ENCODE results near the gene CAPRIN2. TPM values are rescaled to one million over a fixed set of nuclear protein-coding genes. Genes with fewer than 3 reads are reported as not detected.

The CAPRIN2 gene
- total and polyA plus RNA-seq, 2 donors, result 12.6 to 37.9 TPM

- H3K36me3 ChIP-seq (ENCODE audit: control insufficient read depth in 2 of 2, insufficient read depth in 2 of 2, low read length in 1 of 2), result peaks cover 0 to 3% of the 10 kb centered on the region in 2 donors
- no peak overlapping the region for H3K27ac ChIP-seq (ENCODE audit: low read depth in 1 of 2, low read length in 1 of 2)
- H3K4me1 ChIP-seq (ENCODE audit: control insufficient read depth in 2 of 2, insufficient read depth in 2 of 2, low read length in 2 of 2), result no peaks in the 10 kb centered on the region
- no peaks in the 10 kb centered on the region for H3K9me3 ChIP-seq (ENCODE audit: control insufficient read depth in 2 of 2, insufficient read depth in 1 of 2, low read length in 1 of 2)
- no peaks in the 10 kb centered on the region for H3K27me3 ChIP-seq (ENCODE audit: control insufficient read depth in 2 of 2, insufficient read depth in 1 of 2, low read length in 1 of 2)
- no peak overlapping the region for H3K4me3 ChIP-seq (ENCODE audit: low read length in 2 of 2)
- no peak for DNase-seq (ENCODE audit: low read depth in 6 of 9, low spot score in 9 of 9)
- 99% methylated on average over 2 of the region's 2 CpGs for WGBS
Measured at GRCh38 chr12:30687265-30687986, 67.3 kb downstream of the CAPRIN2 start.

GRCh38 chr12:30679241-30679640, 75.5 kb downstream of the CAPRIN2 start:
- WGBS, result 89% methylated on average over 1 of the region's 1 CpG
- no peak for DNase-seq (ENCODE audit: low read depth in 6 of 9, low spot score in 9 of 9)
- Histone ChIP-seq H3K27ac (ENCODE audit: low read depth in 1 of 2, low read length in 1 of 2) (no peak overlapping the region), H3K27me3 (ENCODE audit: control insufficient read depth in 2 of 2, insufficient read depth in 1 of 2, low read length in 1 of 2) (no peaks in the 10 kb centered on the region), H3K4me3 (ENCODE audit: low read length in 2 of 2) (no peak overlapping the region), H3K36me3 (ENCODE audit: control insufficient read depth in 2 of 2, insufficient read depth in 2 of 2, low read length in 1 of 2) (peaks cover 6 to 37% of the 10 kb centered on the region in 2 donors), H3K4me1 (ENCODE audit: control insufficient read depth in 2 of 2, insufficient read depth in 2 of 2, low read length in 2 of 2) (no peaks in the 10 kb centered on the region), H3K9me3 (ENCODE audit: control insufficient read depth in 2 of 2, insufficient read depth in 1 of 2, low read length in 1 of 2) (no peaks in the 10 kb centered on the region)

GRCh38 chr12:30678221-30678620, 76.5 kb downstream of the CAPRIN2 start:
- Histone ChIP-seq H3K27me3 (ENCODE audit: control insufficient read depth in 2 of 2, insufficient read depth in 1 of 2, low read length in 1 of 2) (no peaks in the 10 kb centered on the region), H3K4me1 (ENCODE audit: control insufficient read depth in 2 of 2, insufficient read depth in 2 of 2, low read length in 2 of 2) (no peaks in the 10 kb centered on the region), H3K36me3 (ENCODE audit: control insufficient read depth in 2 of 2, insufficient read depth in 2 of 2, low read length in 1 of 2) (peaks cover 6 to 34% of the 10 kb centered on the region in 2 donors), H3K9me3 (ENCODE audit: control insufficient read depth in 2 of 2, insufficient read depth in 1 of 2, low read length in 1 of 2) (no peaks in the 10 kb centered on the region), H3K27ac (ENCODE audit: low read depth in 1 of 2, low read length in 1 of 2) (no peak overlapping the region), H3K4me3 (ENCODE audit: low read length in 2 of 2) (no peak overlapping the region)
- WGBS, result 98% methylated on average over 1 of the region's 1 CpG
- no peak for DNase-seq (ENCODE audit: low read depth in 6 of 9, low spot score in 9 of 9)

GRCh38 chr12:30661210-30661609, 93.5 kb downstream of the CAPRIN2 start:
- no peak for DNase-seq (ENCODE audit: low read depth in 6 of 9, low spot score in 9 of 9)
- Histone ChIP-seq H3K36me3 (ENCODE audit: control insufficient read depth in 2 of 2, insufficient read depth in 2 of 2, low read length in 1 of 2) (peaks cover 14 to 34% of the 10 kb centered on the region in 2 donors), H3K27ac (ENCODE audit: low read depth in 1 of 2, low read length in 1 of 2) (no peak overlapping the region), H3K4me1 (ENCODE audit: control insufficient read depth in 2 of 2, insufficient read depth in 2 of 2, low read length in 2 of 2) (no peaks in the 10 kb centered on the region), H3K4me3 (ENCODE audit: low read length in 2 of 2) (no peak overlapping the region), H3K9me3 (ENCODE audit: control insufficient read depth in 2 of 2, insufficient read depth in 1 of 2, low read length in 1 of 2) (no peaks in the 10 kb centered on the region), H3K27me3 (ENCODE audit: control insufficient read depth in 2 of 2, insufficient read depth in 1 of 2, low read length in 1 of 2) (no peaks in the 10 kb centered on the region)
- WGBS, result 74% methylated on average over 4 of the region's 4 CpGs

Other genes starting within 250 kb of the CAPRIN2 start
- gene IPO8, start 59.1 kb downstream of the CAPRIN2 start, total RNA-seq, result 16.5 TPM
- gene IPO8, start 59.1 kb downstream of the CAPRIN2 start, polyA plus RNA-seq, result 17.0 TPM
- 0.85 TPM for gene TSPAN11, start 171.8 kb upstream of the CAPRIN2 start, total RNA-seq
- 0.21 TPM for gene TSPAN11, start 171.8 kb upstream of the CAPRIN2 start, polyA plus RNA-seq

All from thymus (tissue), 11 donors.